C4-2B (cell line): ENCODE results near the gene UBR1.

ENCODE experiments used
- CTCF ChIP-seq: fragments of 450-650 bp; conservative IDR thresholded peaks from 2 replicates; pipeline ENCODE4 v1.5.1; 2017; ENCODE audit warnings: mild to moderate bottlenecking
- ZFX ChIP-seq: fragments of 450-650 bp; IDR thresholded peaks from 2 replicates; pipeline ENCODE4 v1.6.1; 2017

DNA sequence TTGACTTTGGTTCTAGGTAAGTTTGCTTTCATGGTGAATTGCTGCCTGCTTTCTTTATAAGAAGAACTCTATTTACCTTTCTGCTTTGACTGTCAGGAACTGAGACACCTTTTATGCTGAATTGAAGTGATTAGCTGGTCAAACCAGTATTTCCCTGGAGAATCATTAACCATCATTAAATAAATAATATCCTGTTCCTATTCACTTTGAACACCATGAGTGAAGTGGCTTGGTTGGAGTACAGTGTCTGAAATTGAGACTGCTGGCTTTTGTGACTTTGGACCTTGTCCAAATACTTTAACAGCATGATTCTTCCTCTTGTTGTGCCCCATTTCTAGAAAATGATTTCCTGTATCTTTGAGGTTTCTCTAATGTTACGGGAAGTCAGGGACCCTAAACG, 21.9 kb upstream of the UBR1 start:
- TF ChIP-seq CTCF (no peak), ZFX (no peak)
